ENCODE data around the gene ANKRD9.

The ANKRD9 gene

GRCh38 chr14:102497998-102498677, 11.4 kb downstream of the ANKRD9 start:
- no peaks in the 10 kb centered on the region for H3K27me3 ChIP-seq (ENCODE audit: control insufficient read depth, insufficient read depth, low read length)
- no peaks in the 10 kb centered on the region for H3K4me1 ChIP-seq (ENCODE audit: control insufficient read depth, insufficient read depth, low read length)
- H3K4me3 ChIP-seq (ENCODE audit: low read depth, low read length), result no peak overlapping the region
- peaks cover 20% of the 10 kb centered on the region for H3K36me3 ChIP-seq (ENCODE audit: control insufficient read depth, insufficient read depth, low read length)
- no peaks in the 10 kb centered on the region for H3K9me3 ChIP-seq (ENCODE audit: control insufficient read depth, insufficient read depth, low read length)
- no peak overlapping the region for H3K9ac ChIP-seq (ENCODE audit: low read depth, low read length)

- Histone ChIP-seq H3K36me3 (ENCODE audit: control insufficient read depth, insufficient read depth, low read length) (peaks cover 20% of the 10 kb centered on the region), H3K9me3 (ENCODE audit: control insufficient read depth, insufficient read depth, low read length) (no peaks in the 10 kb centered on the region), H3K4me3 (ENCODE audit: low read depth, low read length) (no peak overlapping the region), H3K27me3 (ENCODE audit: control insufficient read depth, insufficient read depth, low read length) (no peaks in the 10 kb centered on the region), H3K9ac (ENCODE audit: low read depth, low read length) (no peak overlapping the region), H3K4me1 (ENCODE audit: control insufficient read depth, insufficient read depth, low read length) (no peaks in the 10 kb centered on the region)
These were observed 12.4 kb downstream of the ANKRD9 start for GRCh38 chr14:102496958-102497744.

- H3K9ac ChIP-seq (ENCODE audit: low read depth, low read length), result no peak overlapping the region
- no peak overlapping the region for H3K4me3 ChIP-seq (ENCODE audit: low read depth, low read length)
- no peaks in the 10 kb centered on the region for H3K4me1 ChIP-seq (ENCODE audit: control insufficient read depth, insufficient read depth, low read length)
- H3K27me3 ChIP-seq (ENCODE audit: control insufficient read depth, insufficient read depth, low read length), result no peaks in the 10 kb centered on the region
- H3K36me3 ChIP-seq (ENCODE audit: control insufficient read depth, insufficient read depth, low read length), result peaks cover 20% of the 10 kb centered on the region
- no peaks in the 10 kb centered on the region for H3K9me3 ChIP-seq (ENCODE audit: control insufficient read depth, insufficient read depth, low read length)
These were observed 13.3 kb downstream of the ANKRD9 start for GRCh38 chr14:102496331-102496691.

- Histone ChIP-seq H3K4me1 (ENCODE audit: control insufficient read depth, insufficient read depth, low read length) (no peaks in the 10 kb centered on the region), H3K36me3 (ENCODE audit: control insufficient read depth, insufficient read depth, low read length) (peaks cover 20% of the 10 kb centered on the region), H3K9me3 (ENCODE audit: control insufficient read depth, insufficient read depth, low read length) (no peaks in the 10 kb centered on the region), H3K9ac (ENCODE audit: low read depth, low read length) (no peak overlapping the region), H3K27me3 (ENCODE audit: control insufficient read depth, insufficient read depth, low read length) (no peaks in the 10 kb centered on the region), H3K4me3 (ENCODE audit: low read depth, low read length) (no peak overlapping the region)
These were observed 13.9 kb downstream of the ANKRD9 start for GRCh38 chr14:102495491-102496330.

- H3K9me3 ChIP-seq (ENCODE audit: control insufficient read depth, insufficient read depth, low read length), result no peaks in the 10 kb centered on the region
- no peaks in the 10 kb centered on the region for H3K4me1 ChIP-seq (ENCODE audit: control insufficient read depth, insufficient read depth, low read length)
- H3K9ac ChIP-seq (ENCODE audit: low read depth, low read length), result no peak overlapping the region
- H3K4me3 ChIP-seq (ENCODE audit: low read depth, low read length), result no peak overlapping the region
- peaks cover 14% of the 10 kb centered on the region for H3K36me3 ChIP-seq (ENCODE audit: control insufficient read depth, insufficient read depth, low read length)
- H3K27me3 ChIP-seq (ENCODE audit: control insufficient read depth, insufficient read depth, low read length), result no peaks in the 10 kb centered on the region
These were observed 16.0 kb downstream of the ANKRD9 start for GRCh38 chr14:102493585-102493984.

- Histone ChIP-seq H3K27me3 (ENCODE audit: control insufficient read depth, insufficient read depth, low read length) (no peaks in the 10 kb centered on the region), H3K36me3 (ENCODE audit: control insufficient read depth, insufficient read depth, low read length) (peaks cover 9% of the 10 kb centered on the region), H3K4me1 (ENCODE audit: control insufficient read depth, insufficient read depth, low read length) (no peaks in the 10 kb centered on the region), H3K9me3 (ENCODE audit: control insufficient read depth, insufficient read depth, low read length) (no peaks in the 10 kb centered on the region), H3K9ac (ENCODE audit: low read depth, low read length) (no peak overlapping the region), H3K4me3 (ENCODE audit: low read depth, low read length) (no peak overlapping the region)
These were observed 16.5 kb downstream of the ANKRD9 start for GRCh38 chr14:102493096-102493495.

- Histone ChIP-seq H3K9me3 (ENCODE audit: control insufficient read depth, insufficient read depth, low read length) (no peaks in the 10 kb centered on the region), H3K9ac (ENCODE audit: low read depth, low read length) (no peak overlapping the region), H3K4me1 (ENCODE audit: control insufficient read depth, insufficient read depth, low read length) (no peaks in the 10 kb centered on the region), H3K4me3 (ENCODE audit: low read depth, low read length) (no peak overlapping the region), H3K27me3 (ENCODE audit: control insufficient read depth, insufficient read depth, low read length) (no peaks in the 10 kb centered on the region), H3K36me3 (ENCODE audit: control insufficient read depth, insufficient read depth, low read length) (peaks cover 5% of the 10 kb centered on the region)
These were observed 17.1 kb downstream of the ANKRD9 start for GRCh38 chr14:102492531-102492910.

- Histone ChIP-seq H3K36me3 (ENCODE audit: control insufficient read depth, insufficient read depth, low read length) (peaks cover 1% of the 10 kb centered on the region), H3K4me3 (ENCODE audit: low read depth, low read length) (no peak overlapping the region), H3K27me3 (ENCODE audit: control insufficient read depth, insufficient read depth, low read length) (no peaks in the 10 kb centered on the region), H3K4me1 (ENCODE audit: control insufficient read depth, insufficient read depth, low read length) (no peaks in the 10 kb centered on the region), H3K9me3 (ENCODE audit: control insufficient read depth, insufficient read depth, low read length) (no peaks in the 10 kb centered on the region), H3K9ac (ENCODE audit: low read depth, low read length) (no peak overlapping the region)
These were observed 17.6 kb downstream of the ANKRD9 start for GRCh38 chr14:102491786-102492530.

GRCh38 chr14:102491366-102491765, 18.2 kb downstream of the ANKRD9 start:
- H3K9me3 ChIP-seq (ENCODE audit: control insufficient read depth, insufficient read depth, low read length), result no peaks in the 10 kb centered on the region
- H3K4me1 ChIP-seq (ENCODE audit: control insufficient read depth, insufficient read depth, low read length), result no peaks in the 10 kb centered on the region
- H3K4me3 ChIP-seq (ENCODE audit: low read depth, low read length), result no peak overlapping the region
- H3K27me3 ChIP-seq (ENCODE audit: control insufficient read depth, insufficient read depth, low read length), result no peaks in the 10 kb centered on the region
- H3K36me3 ChIP-seq (ENCODE audit: control insufficient read depth, insufficient read depth, low read length), result no peaks in the 10 kb centered on the region
- H3K9ac ChIP-seq (ENCODE audit: low read depth, low read length), result no peak overlapping the region

GRCh38 chr14:102490456-102490855, 19.1 kb downstream of the ANKRD9 start:
- H3K9ac ChIP-seq (ENCODE audit: low read depth, low read length), result no peak overlapping the region
- H3K36me3 ChIP-seq (ENCODE audit: control insufficient read depth, insufficient read depth, low read length), result no peaks in the 10 kb centered on the region
- H3K27me3 ChIP-seq (ENCODE audit: control insufficient read depth, insufficient read depth, low read length), result no peaks in the 10 kb centered on the region
- no peaks in the 10 kb centered on the region for H3K9me3 ChIP-seq (ENCODE audit: control insufficient read depth, insufficient read depth, low read length)
- H3K4me3 ChIP-seq (ENCODE audit: low read depth, low read length), result no peak overlapping the region
- no peaks in the 10 kb centered on the region for H3K4me1 ChIP-seq (ENCODE audit: control insufficient read depth, insufficient read depth, low read length)

GRCh38 chr14:102487204-102487577, 22.4 kb downstream of the ANKRD9 start:
- Histone ChIP-seq H3K36me3 (ENCODE audit: control insufficient read depth, insufficient read depth, low read length) (peaks cover 2% of the 10 kb centered on the region), H3K9ac (ENCODE audit: low read depth, low read length) (no peak overlapping the region), H3K4me3 (ENCODE audit: low read depth, low read length) (no peak overlapping the region), H3K9me3 (ENCODE audit: control insufficient read depth, insufficient read depth, low read length) (no peaks in the 10 kb centered on the region), H3K4me1 (ENCODE audit: control insufficient read depth, insufficient read depth, low read length) (no peaks in the 10 kb centered on the region), H3K27me3 (ENCODE audit: control insufficient read depth, insufficient read depth, low read length) (no peaks in the 10 kb centered on the region)

Data from iPS-15b (cell line).